ENCODE data around the gene AKT2. TPM values are rescaled to one million over a fixed set of nuclear protein-coding genes. Genes with fewer than 3 reads are reported as not detected.

Gene AKT2
- total RNA-seq, 1 experiment from 2014 or later: 146 TPM

GRCh38 chr19:40214936-40215335 is 70.2 kb downstream of the AKT2 start:
- Histone ChIP-seq H3K4me3 (ENCODE audit: low read depth, low read length, poor library complexity, severe bottlenecking) (no peak overlapping the region), H3K9me3 (ENCODE audit: low read depth, low read length, poor library complexity, severe bottlenecking) (no peaks in the 10 kb centered on the region), H3K36me3 (ENCODE audit: insufficient read depth, low read length, poor library complexity, severe bottlenecking) (no peaks in the 10 kb centered on the region), H3K27ac (ENCODE audit: low read depth, low read length, poor library complexity, severe bottlenecking) (no peak overlapping the region), H3K27me3 (replicated peaks; ENCODE audit: insufficient read depth, low read depth, low read length, poor library complexity) (peaks cover 31% of the 10 kb centered on the region), H3K4me1 (ENCODE audit: insufficient read depth, low read length, poor library complexity, severe bottlenecking) (no peaks in the 10 kb centered on the region)
- intact Hi-C loops (cut with micrococcal nuclease; ENCODE audit: unreplicated experiment): loop anchor here (5.0 kb wide), 1 partner anchor 68 kb away; no protein-coding TSS in a partner anchor
- DNase-seq (ENCODE audit: low spot score): no peak
- TF ChIP-seq CTCF (conservative IDR thresholded peaks at IDR 0.05; ENCODE audit: low read depth, low read length) (no peak), EZH2 (IDR thresholded peaks at IDR 0.05; ENCODE audit: borderline replicate concordance, low read depth, low read length, poor library complexity, severe bottlenecking) (no peak)
- POLR2A ChIA-PET (ENCODE audit: low non-redundant PET): interaction anchor here (0.6 kb wide), 1 partner anchor 75 kb away, joined by 3 read pairs; no protein-coding TSS in a partner anchor
- BruUV-seq (replicated peaks): no TSS peak
- CTCF ChIA-PET: no interaction called here

- ChIA-PET CTCF (no interaction called here), POLR2A (ENCODE audit: low non-redundant PET) (interaction anchor here (0.6 kb wide), 1 partner anchor 74 kb away, joined by 3 read pairs; no protein-coding TSS in a partner anchor)
- BruUV-seq (replicated peaks): no TSS peak
- intact Hi-C loops (cut with micrococcal nuclease; ENCODE audit: unreplicated experiment): no loop called here
- no peak overlapping the region for H3K27ac ChIP-seq (ENCODE audit: low read depth, low read length, poor library complexity, severe bottlenecking)
- no peak overlapping the region for H3K4me3 ChIP-seq (ENCODE audit: low read depth, low read length, poor library complexity, severe bottlenecking)
- no peaks in the 10 kb centered on the region for H3K36me3 ChIP-seq (ENCODE audit: insufficient read depth, low read length, poor library complexity, severe bottlenecking)
- peaks cover 31% of the 10 kb centered on the region for H3K27me3 ChIP-seq (replicated peaks; ENCODE audit: insufficient read depth, low read depth, low read length, poor library complexity)
- no peaks in the 10 kb centered on the region for H3K9me3 ChIP-seq (ENCODE audit: low read depth, low read length, poor library complexity, severe bottlenecking)
- no peak for TF ChIP-seq CTCF (conservative IDR thresholded peaks at IDR 0.05; ENCODE audit: low read depth, low read length)
- no peak for TF ChIP-seq EZH2 (IDR thresholded peaks at IDR 0.05; ENCODE audit: borderline replicate concordance, low read depth, low read length, poor library complexity, severe bottlenecking)
- H3K4me1 ChIP-seq (ENCODE audit: insufficient read depth, low read length, poor library complexity, severe bottlenecking): no peaks in the 10 kb centered on the region
- DNase-seq (ENCODE audit: low spot score): no peak
Measured at GRCh38 chr19:40213882-40214570, 71.1 kb downstream of the AKT2 start.

GRCh38 chr19:40213251-40213829 is 71.8 kb downstream of the AKT2 start:
- intact Hi-C loops (cut with micrococcal nuclease; ENCODE audit: unreplicated experiment): no loop called here
- no peaks in the 10 kb centered on the region for H3K4me1 ChIP-seq (ENCODE audit: insufficient read depth, low read length, poor library complexity, severe bottlenecking)
- no peak overlapping the region for H3K4me3 ChIP-seq (ENCODE audit: low read depth, low read length, poor library complexity, severe bottlenecking)
- CTCF ChIA-PET: no interaction called here
- no peak for TF ChIP-seq EZH2 (IDR thresholded peaks at IDR 0.05; ENCODE audit: borderline replicate concordance, low read depth, low read length, poor library complexity, severe bottlenecking)
- no peak for TF ChIP-seq CTCF (conservative IDR thresholded peaks at IDR 0.05; ENCODE audit: low read depth, low read length)
- no peak overlapping the region for H3K27ac ChIP-seq (ENCODE audit: low read depth, low read length, poor library complexity, severe bottlenecking)
- POLR2A ChIA-PET (ENCODE audit: low non-redundant PET): no interaction called here
- BruUV-seq (replicated peaks): no TSS peak
- H3K9me3 ChIP-seq (ENCODE audit: low read depth, low read length, poor library complexity, severe bottlenecking): no peaks in the 10 kb centered on the region
- peaks cover 26% of the 10 kb centered on the region for H3K27me3 ChIP-seq (replicated peaks; ENCODE audit: insufficient read depth, low read depth, low read length, poor library complexity)
- no peak for DNase-seq (ENCODE audit: low spot score)
- H3K36me3 ChIP-seq (ENCODE audit: insufficient read depth, low read length, poor library complexity, severe bottlenecking): no peaks in the 10 kb centered on the region
